ENCODE results near the gene BIN1.

BIN1 gene, protein sequence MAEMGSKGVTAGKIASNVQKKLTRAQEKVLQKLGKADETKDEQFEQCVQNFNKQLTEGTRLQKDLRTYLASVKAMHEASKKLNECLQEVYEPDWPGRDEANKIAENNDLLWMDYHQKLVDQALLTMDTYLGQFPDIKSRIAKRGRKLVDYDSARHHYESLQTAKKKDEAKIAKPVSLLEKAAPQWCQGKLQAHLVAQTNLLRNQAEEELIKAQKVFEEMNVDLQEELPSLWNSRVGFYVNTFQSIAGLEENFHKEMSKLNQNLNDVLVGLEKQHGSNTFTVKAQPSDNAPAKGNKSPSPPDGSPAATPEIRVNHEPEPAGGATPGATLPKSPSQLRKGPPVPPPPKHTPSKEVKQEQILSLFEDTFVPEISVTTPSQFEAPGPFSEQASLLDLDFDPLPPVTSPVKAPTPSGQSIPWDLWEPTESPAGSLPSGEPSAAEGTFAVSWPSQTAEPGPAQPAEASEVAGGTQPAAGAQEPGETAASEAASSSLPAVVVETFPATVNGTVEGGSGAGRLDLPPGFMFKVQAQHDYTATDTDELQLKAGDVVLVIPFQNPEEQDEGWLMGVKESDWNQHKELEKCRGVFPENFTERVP

GRCh38 chr2:127106991-127107621 lies at the start of gene BIN1:
Gene BIN1, minus strand, starts transcription at chr2:127107154. Its CDS starts 211 bp downstream, at chr2:127106943.
- Histone ChIP-seq H3K4me3 (peak within 1 kb of the TSS; percentile 86), H3K9ac (ENCODE audit: insufficient read length) (peak within 1 kb of the TSS; percentile 67), H3K27ac (no peak within 1 kb of the TSS), H3K9me3 (ENCODE audit: low read depth, low read length) (no peaks in the 10 kb centered on the region), H3K36me3 (ENCODE audit: insufficient read depth, low read length) (no peaks in the 10 kb centered on the region)
- TF ChIP-seq EZH2 (IDR thresholded peaks at IDR 0.05) (no peak), POLR2AphosphoS5 (IDR thresholded peaks at IDR 0.05; ENCODE audit: borderline replicate concordance, low read depth, low read length) (no peak), FOXP2 (optimal IDR thresholded peaks at IDR 0.05; ENCODE audit: control extremely low read depth, extremely low read length, insufficient read depth) (no peak)
- no peak for DNase-seq (ENCODE audit: low read depth, low spot score)

DNA sequence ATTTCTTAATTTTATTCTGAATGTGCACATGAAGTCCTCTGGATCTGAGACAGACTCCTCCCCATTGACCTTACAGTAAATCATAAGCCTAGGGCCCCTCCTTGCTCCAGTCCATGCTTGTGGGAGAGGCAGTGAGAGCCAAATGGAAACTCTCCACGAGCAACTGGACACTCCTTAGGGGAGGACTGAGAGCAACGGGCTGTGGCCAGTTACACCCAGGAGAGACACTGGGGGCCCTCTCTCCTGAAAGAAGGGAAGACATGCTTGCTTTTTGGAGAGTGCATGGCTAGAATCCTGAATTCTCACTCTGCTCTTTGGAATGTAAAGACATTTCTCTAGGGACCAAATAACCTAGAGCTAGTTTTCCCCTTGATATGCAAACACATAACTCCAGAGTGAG lies 49.0 kb upstream of the BIN1 start:
- TF ChIP-seq POLR2AphosphoS5 (IDR thresholded peaks at IDR 0.05; ENCODE audit: borderline replicate concordance, low read depth, low read length) (no peak), FOXP2 (optimal IDR thresholded peaks at IDR 0.05; ENCODE audit: control extremely low read depth, extremely low read length, insufficient read depth) (no peak), EZH2 (IDR thresholded peaks at IDR 0.05) (no peak)
- no peak overlapping the region for H3K9ac ChIP-seq (ENCODE audit: insufficient read length)
- no peak for DNase-seq (ENCODE audit: low read depth, low spot score)
- peak overlapping the region; percentile 6; the same call in 1 of the 2 replicates for H3K4me3 ChIP-seq
- H3K36me3 ChIP-seq (ENCODE audit: insufficient read depth, low read length), result no peaks in the 10 kb centered on the region
- H3K27ac ChIP-seq, result no peak overlapping the region
- no peaks in the 10 kb centered on the region for H3K9me3 ChIP-seq (ENCODE audit: low read depth, low read length)

GRCh38 chr2:127155028-127155581 lies 48.2 kb upstream of the BIN1 start:
- Histone ChIP-seq H3K9me3 (ENCODE audit: low read depth, low read length) (no peaks in the 10 kb centered on the region), H3K36me3 (ENCODE audit: insufficient read depth, low read length) (no peaks in the 10 kb centered on the region), H3K4me3 (peak overlapping the region; percentile 6), H3K9ac (ENCODE audit: insufficient read length) (peak overlapping the region; percentile 1), H3K27ac (peak overlapping the region; percentile 35; the same call in 1 of the 2 replicates)
- DNase-seq (ENCODE audit: low read depth, low spot score), result peak; percentile 30
- no peak for TF ChIP-seq EZH2 (IDR thresholded peaks at IDR 0.05)
- TF ChIP-seq POLR2AphosphoS5 (IDR thresholded peaks at IDR 0.05; ENCODE audit: borderline replicate concordance, low read depth, low read length), result no peak
- TF ChIP-seq FOXP2 (optimal IDR thresholded peaks at IDR 0.05; ENCODE audit: control extremely low read depth, extremely low read length, insufficient read depth), result peak; percentile 32

DNA sequence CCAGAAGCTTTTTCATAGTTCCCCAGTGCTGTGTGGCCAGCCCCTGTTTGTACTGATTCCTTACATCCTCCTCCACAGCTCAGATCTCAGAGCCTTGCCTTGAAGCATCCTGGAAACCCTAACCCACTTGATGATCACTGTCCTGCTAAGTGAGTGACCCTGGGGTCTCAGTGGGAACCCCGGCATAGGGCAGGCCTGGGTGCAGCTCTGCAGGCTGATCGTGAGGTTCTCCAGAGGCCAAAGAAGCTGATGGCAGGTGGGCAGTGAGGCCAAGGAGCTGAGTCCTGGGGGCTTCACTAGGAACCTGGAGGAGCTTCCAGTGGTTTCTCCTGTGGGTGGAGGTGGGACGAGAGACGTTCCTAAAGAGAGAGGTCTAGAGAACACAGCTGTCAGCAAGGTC lies 47.4 kb upstream of the BIN1 start:
- no peak overlapping the region for H3K27ac ChIP-seq
- TF ChIP-seq FOXP2 (optimal IDR thresholded peaks at IDR 0.05; ENCODE audit: control extremely low read depth, extremely low read length, insufficient read depth), result no peak
- no peak for TF ChIP-seq POLR2AphosphoS5 (IDR thresholded peaks at IDR 0.05; ENCODE audit: borderline replicate concordance, low read depth, low read length)
- TF ChIP-seq EZH2 (IDR thresholded peaks at IDR 0.05), result no peak
- H3K9ac ChIP-seq (ENCODE audit: insufficient read length), result no peak overlapping the region

GRCh38 chr2:127153691-127154158 lies 46.8 kb upstream of the BIN1 start:
- Histone ChIP-seq H3K36me3 (ENCODE audit: insufficient read depth, low read length) (no peaks in the 10 kb centered on the region), H3K4me3 (no peak overlapping the region), H3K9ac (ENCODE audit: insufficient read length) (no peak overlapping the region), H3K27ac (no peak overlapping the region), H3K9me3 (ENCODE audit: low read depth, low read length) (no peaks in the 10 kb centered on the region)
- TF ChIP-seq FOXP2 (optimal IDR thresholded peaks at IDR 0.05; ENCODE audit: control extremely low read depth, extremely low read length, insufficient read depth) (no peak), EZH2 (IDR thresholded peaks at IDR 0.05) (no peak), POLR2AphosphoS5 (IDR thresholded peaks at IDR 0.05; ENCODE audit: borderline replicate concordance, low read depth, low read length) (no peak)
- DNase-seq (ENCODE audit: low read depth, low spot score), result no peak

More for the DNA sequence above, 47.4 kb upstream of the BIN1 start:
- no peaks in the 10 kb centered on the region for H3K9me3 ChIP-seq (ENCODE audit: low read depth, low read length)
- DNase-seq (ENCODE audit: low read depth, low spot score), result no peak
- no peaks in the 10 kb centered on the region for H3K36me3 ChIP-seq (ENCODE audit: insufficient read depth, low read length)
- H3K4me3 ChIP-seq, result no peak overlapping the region

DNA sequence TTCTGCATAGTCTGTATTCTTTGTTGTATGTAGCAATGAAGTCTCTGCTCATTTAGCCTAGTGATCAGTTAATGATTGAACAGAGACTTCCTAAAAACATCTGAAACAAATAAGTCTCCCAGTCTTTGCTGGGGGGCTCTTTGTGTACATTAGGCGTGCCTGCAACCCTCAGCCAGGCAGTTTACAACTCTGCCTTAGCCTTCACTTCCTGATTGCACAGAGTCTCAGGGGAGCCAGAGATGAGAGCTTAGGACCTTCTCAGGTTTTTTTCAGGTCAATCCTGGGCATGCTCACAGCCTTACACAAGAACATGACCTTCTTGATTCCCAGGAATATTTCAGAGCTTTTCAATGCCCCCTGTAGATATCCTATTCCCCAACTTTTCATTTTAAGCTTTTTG lies 44.0 kb upstream of the BIN1 start:
- Histone ChIP-seq H3K36me3 (ENCODE audit: insufficient read depth, low read length) (no peaks in the 10 kb centered on the region), H3K27ac (no peak overlapping the region), H3K9me3 (ENCODE audit: low read depth, low read length) (no peaks in the 10 kb centered on the region), H3K9ac (ENCODE audit: insufficient read length) (no peak overlapping the region), H3K4me3 (no peak overlapping the region)
- TF ChIP-seq FOXP2 (optimal IDR thresholded peaks at IDR 0.05; ENCODE audit: control extremely low read depth, extremely low read length, insufficient read depth) (no peak), EZH2 (IDR thresholded peaks at IDR 0.05) (no peak), POLR2AphosphoS5 (IDR thresholded peaks at IDR 0.05; ENCODE audit: borderline replicate concordance, low read depth, low read length) (no peak)
- DNase-seq (ENCODE audit: low read depth, low spot score), result no peak

- no peak for TF ChIP-seq FOXP2 (optimal IDR thresholded peaks at IDR 0.05; ENCODE audit: control extremely low read depth, extremely low read length, insufficient read depth)
- no peaks in the 10 kb centered on the region for H3K9me3 ChIP-seq (ENCODE audit: low read depth, low read length)
- H3K36me3 ChIP-seq (ENCODE audit: insufficient read depth, low read length), result no peaks in the 10 kb centered on the region
- no peak overlapping the region for H3K9ac ChIP-seq (ENCODE audit: insufficient read length)
- H3K27ac ChIP-seq, result no peak overlapping the region
- no peak overlapping the region for H3K4me3 ChIP-seq
- peak; percentile 3 for DNase-seq (ENCODE audit: low read depth, low spot score)
These were observed 42.4 kb upstream of the BIN1 start for GRCh38 chr2:127149384-127149783.
